ENCODE data around the gene SUMF1. TPM values are rescaled to one million over a fixed set of nuclear protein-coding genes. Genes with fewer than 3 reads are reported as not detected.
A peak's percentile ranks its signal among the peaks of the same experiment; 100 is the strongest.

Gene SUMF1
- total RNA-seq, 1 donor from 2014 or later: 28.2 TPM

- H3K27me3 ChIP-seq (ENCODE audit: control insufficient read depth in 3 of 3, insufficient read depth in 3 of 3, low read length in 3 of 3): no peaks in the 10 kb centered on the region
- no peak overlapping the region for H3K4me3 ChIP-seq (ENCODE audit: low read length in 3 of 3)
- no peaks in the 10 kb centered on the region for H3K36me3 ChIP-seq (ENCODE audit: control insufficient read depth in 3 of 3, insufficient read depth in 3 of 3, low read length in 3 of 3)
- no peak overlapping the region for H3K9ac ChIP-seq (ENCODE audit: low read depth in 1 of 3, low read length in 3 of 3)
- no peak overlapping the region for H3K27ac ChIP-seq (ENCODE audit: low read depth, low read length)
- H3K9me3 ChIP-seq (ENCODE audit: control insufficient read depth in 3 of 3, low read length in 3 of 3): no peaks in the 10 kb centered on the region
- peaks cover 0 to 2% (median 0%) of the 10 kb centered on the region in 3 donors for H3K4me1 ChIP-seq (ENCODE audit: control insufficient read depth in 3 of 3, insufficient read depth in 3 of 3, low read length in 3 of 3)
Observed at GRCh38 chr3:4351872-4352271, 115.2 kb downstream of the SUMF1 start.

GRCh38 chr3:4351164-4351855 is 115.8 kb downstream of the SUMF1 start:
- Histone ChIP-seq H3K36me3 (ENCODE audit: control insufficient read depth in 3 of 3, insufficient read depth in 3 of 3, low read length in 3 of 3) (no peaks in the 10 kb centered on the region), H3K4me3 (ENCODE audit: low read length in 3 of 3) (peak overlapping the region in 2 of 3 donors; percentile 40 to 42), H3K9me3 (ENCODE audit: control insufficient read depth in 3 of 3, low read length in 3 of 3) (no peaks in the 10 kb centered on the region), H3K27ac (ENCODE audit: low read depth, low read length) (no peak overlapping the region), H3K4me1 (ENCODE audit: control insufficient read depth in 3 of 3, insufficient read depth in 3 of 3, low read length in 3 of 3) (peaks cover 0 to 2% (median 0%) of the 10 kb centered on the region in 3 donors), H3K27me3 (ENCODE audit: control insufficient read depth in 3 of 3, insufficient read depth in 3 of 3, low read length in 3 of 3) (no peaks in the 10 kb centered on the region), H3K9ac (ENCODE audit: low read depth in 1 of 3, low read length in 3 of 3) (peak overlapping the region in 2 of 3 donors; percentile 40 to 66)

GRCh38 chr3:4350789-4351163 is 116.3 kb downstream of the SUMF1 start:
- Histone ChIP-seq H3K9me3 (ENCODE audit: control insufficient read depth in 3 of 3, low read length in 3 of 3) (no peaks in the 10 kb centered on the region), H3K27ac (ENCODE audit: low read depth, low read length) (no peak overlapping the region), H3K4me1 (ENCODE audit: control insufficient read depth in 3 of 3, insufficient read depth in 3 of 3, low read length in 3 of 3) (peaks cover 0 to 2% (median 0%) of the 10 kb centered on the region in 3 donors), H3K36me3 (ENCODE audit: control insufficient read depth in 3 of 3, insufficient read depth in 3 of 3, low read length in 3 of 3) (no peaks in the 10 kb centered on the region), H3K27me3 (ENCODE audit: control insufficient read depth in 3 of 3, insufficient read depth in 3 of 3, low read length in 3 of 3) (no peaks in the 10 kb centered on the region), H3K9ac (ENCODE audit: low read depth in 1 of 3, low read length in 3 of 3) (no peak overlapping the region), H3K4me3 (ENCODE audit: low read length in 3 of 3) (peak overlapping the region in 2 of 3 donors; percentile 40 to 42)

GRCh38 chr3:4343258-4343657 is 123.8 kb downstream of the SUMF1 start:
- peaks cover 0 to 3% (median 0%) of the 10 kb centered on the region in 3 donors for H3K4me1 ChIP-seq (ENCODE audit: control insufficient read depth in 3 of 3, insufficient read depth in 3 of 3, low read length in 3 of 3)
- H3K36me3 ChIP-seq (ENCODE audit: control insufficient read depth in 3 of 3, insufficient read depth in 3 of 3, low read length in 3 of 3): no peaks in the 10 kb centered on the region
- H3K9me3 ChIP-seq (ENCODE audit: control insufficient read depth in 3 of 3, low read length in 3 of 3): no peaks in the 10 kb centered on the region
- H3K4me3 ChIP-seq (ENCODE audit: low read length in 3 of 3): no peak overlapping the region
- H3K27me3 ChIP-seq (ENCODE audit: control insufficient read depth in 3 of 3, insufficient read depth in 3 of 3, low read length in 3 of 3): no peaks in the 10 kb centered on the region
- H3K27ac ChIP-seq (ENCODE audit: low read depth, low read length): no peak overlapping the region
- H3K9ac ChIP-seq (ENCODE audit: low read depth in 1 of 3, low read length in 3 of 3): peak overlapping the region in 1 of 3 donors; percentile 51

- no peaks in the 10 kb centered on the region for H3K9me3 ChIP-seq (ENCODE audit: control insufficient read depth in 3 of 3, low read length in 3 of 3)
- no peak overlapping the region for H3K27ac ChIP-seq (ENCODE audit: low read depth, low read length)
- H3K27me3 ChIP-seq (ENCODE audit: control insufficient read depth in 3 of 3, insufficient read depth in 3 of 3, low read length in 3 of 3): no peaks in the 10 kb centered on the region
- H3K9ac ChIP-seq (ENCODE audit: low read depth in 1 of 3, low read length in 3 of 3): no peak overlapping the region
- H3K4me1 ChIP-seq (ENCODE audit: control insufficient read depth in 3 of 3, insufficient read depth in 3 of 3, low read length in 3 of 3): peaks cover 0 to 3% (median 0%) of the 10 kb centered on the region in 3 donors
- no peak overlapping the region for H3K4me3 ChIP-seq (ENCODE audit: low read length in 3 of 3)
- H3K36me3 ChIP-seq (ENCODE audit: control insufficient read depth in 3 of 3, insufficient read depth in 3 of 3, low read length in 3 of 3): no peaks in the 10 kb centered on the region
Observed at GRCh38 chr3:4341336-4341675, 125.8 kb downstream of the SUMF1 start.

GRCh38 chr3:4340411-4341335 is 126.4 kb downstream of the SUMF1 start:
- Histone ChIP-seq H3K9me3 (ENCODE audit: control insufficient read depth in 3 of 3, low read length in 3 of 3) (no peaks in the 10 kb centered on the region), H3K36me3 (ENCODE audit: control insufficient read depth in 3 of 3, insufficient read depth in 3 of 3, low read length in 3 of 3) (no peaks in the 10 kb centered on the region), H3K27ac (ENCODE audit: low read depth, low read length) (no peak overlapping the region), H3K9ac (ENCODE audit: low read depth in 1 of 3, low read length in 3 of 3) (no peak overlapping the region), H3K4me1 (ENCODE audit: control insufficient read depth in 3 of 3, insufficient read depth in 3 of 3, low read length in 3 of 3) (peaks cover 0 to 3% (median 0%) of the 10 kb centered on the region in 3 donors), H3K4me3 (ENCODE audit: low read length in 3 of 3) (no peak overlapping the region), H3K27me3 (ENCODE audit: control insufficient read depth in 3 of 3, insufficient read depth in 3 of 3, low read length in 3 of 3) (no peaks in the 10 kb centered on the region)

GRCh38 chr3:4340077-4340410 is 127.0 kb downstream of the SUMF1 start:
- Histone ChIP-seq H3K9me3 (ENCODE audit: control insufficient read depth in 3 of 3, low read length in 3 of 3) (no peaks in the 10 kb centered on the region), H3K36me3 (ENCODE audit: control insufficient read depth in 3 of 3, insufficient read depth in 3 of 3, low read length in 3 of 3) (no peaks in the 10 kb centered on the region), H3K27me3 (ENCODE audit: control insufficient read depth in 3 of 3, insufficient read depth in 3 of 3, low read length in 3 of 3) (no peaks in the 10 kb centered on the region), H3K27ac (ENCODE audit: low read depth, low read length) (no peak overlapping the region), H3K9ac (ENCODE audit: low read depth in 1 of 3, low read length in 3 of 3) (no peak overlapping the region), H3K4me1 (ENCODE audit: control insufficient read depth in 3 of 3, insufficient read depth in 3 of 3, low read length in 3 of 3) (peaks cover 0 to 3% (median 0%) of the 10 kb centered on the region in 3 donors), H3K4me3 (ENCODE audit: low read length in 3 of 3) (no peak overlapping the region)

GRCh38 chr3:4338751-4339150 is 128.3 kb downstream of the SUMF1 start:
- Histone ChIP-seq H3K27me3 (ENCODE audit: control insufficient read depth in 3 of 3, insufficient read depth in 3 of 3, low read length in 3 of 3) (no peaks in the 10 kb centered on the region), H3K9ac (ENCODE audit: low read depth in 1 of 3, low read length in 3 of 3) (no peak overlapping the region), H3K9me3 (ENCODE audit: control insufficient read depth in 3 of 3, low read length in 3 of 3) (no peaks in the 10 kb centered on the region), H3K4me1 (ENCODE audit: control insufficient read depth in 3 of 3, insufficient read depth in 3 of 3, low read length in 3 of 3) (peaks cover 0 to 3% (median 0%) of the 10 kb centered on the region in 3 donors), H3K36me3 (ENCODE audit: control insufficient read depth in 3 of 3, insufficient read depth in 3 of 3, low read length in 3 of 3) (no peaks in the 10 kb centered on the region), H3K4me3 (ENCODE audit: low read length in 3 of 3) (no peak overlapping the region), H3K27ac (ENCODE audit: low read depth, low read length) (no peak overlapping the region)

GRCh38 chr3:4336850-4337546 is 130.1 kb downstream of the SUMF1 start:
- H3K4me3 ChIP-seq (ENCODE audit: low read length in 3 of 3): no peak overlapping the region
- H3K4me1 ChIP-seq (ENCODE audit: control insufficient read depth in 3 of 3, insufficient read depth in 3 of 3, low read length in 3 of 3): peaks cover 0 to 3% (median 0%) of the 10 kb centered on the region in 3 donors
- H3K36me3 ChIP-seq (ENCODE audit: control insufficient read depth in 3 of 3, insufficient read depth in 3 of 3, low read length in 3 of 3): no peaks in the 10 kb centered on the region
- H3K27me3 ChIP-seq (ENCODE audit: control insufficient read depth in 3 of 3, insufficient read depth in 3 of 3, low read length in 3 of 3): no peaks in the 10 kb centered on the region
- no peak overlapping the region for H3K27ac ChIP-seq (ENCODE audit: low read depth, low read length)
- H3K9ac ChIP-seq (ENCODE audit: low read depth in 1 of 3, low read length in 3 of 3): no peak overlapping the region
- H3K9me3 ChIP-seq (ENCODE audit: control insufficient read depth in 3 of 3, low read length in 3 of 3): no peaks in the 10 kb centered on the region
